IPS-20b (cell line): Measurements from ENCODE around the gene RSPRY1.

Source experiments
- H3K27ac ChIP-seq: one replicate; pipeline ENCODE4 v1.5.1; 2013; ENCODE audit warnings: low read length
- H3K27me3 ChIP-seq: 2 replicates; pipeline ENCODE4 v1.6.1; 2013; ENCODE audit warnings: mild to moderate bottlenecking, low read length, inconsistent platforms; ENCODE audit not compliant: insufficient read depth
- H3K36me3 ChIP-seq: 2 replicates; pipeline ENCODE4 v1.6.1; 2013; ENCODE audit warnings: low read depth, mild to moderate bottlenecking, inconsistent platforms, low read length, moderate library complexity; ENCODE audit not compliant: insufficient read depth
- H3K4me1 ChIP-seq: 2 replicates; pipeline ENCODE4 v1.6.1; 2013; ENCODE audit warnings: mild to moderate bottlenecking, control low read depth, inconsistent platforms, low read length, moderate library complexity; ENCODE audit not compliant: insufficient read depth
- H3K4me3 ChIP-seq: 2 replicates; pipeline ENCODE4 v1.5.1; 2013; ENCODE audit warnings: mild to moderate bottlenecking, low read length, inconsistent platforms
- H3K9ac ChIP-seq: 2 replicates; pipeline ENCODE4 v1.6.1; 2013; ENCODE audit warnings: low read depth, mild to moderate bottlenecking, inconsistent platforms, low read length, moderate library complexity
- H3K9me3 ChIP-seq: 2 replicates; pipeline ENCODE4 v1.6.1; 2013; ENCODE audit warnings: mild to moderate bottlenecking, low read depth, low read length, inconsistent platforms; ENCODE audit not compliant: insufficient read depth

RSPRY1 gene

DNA sequence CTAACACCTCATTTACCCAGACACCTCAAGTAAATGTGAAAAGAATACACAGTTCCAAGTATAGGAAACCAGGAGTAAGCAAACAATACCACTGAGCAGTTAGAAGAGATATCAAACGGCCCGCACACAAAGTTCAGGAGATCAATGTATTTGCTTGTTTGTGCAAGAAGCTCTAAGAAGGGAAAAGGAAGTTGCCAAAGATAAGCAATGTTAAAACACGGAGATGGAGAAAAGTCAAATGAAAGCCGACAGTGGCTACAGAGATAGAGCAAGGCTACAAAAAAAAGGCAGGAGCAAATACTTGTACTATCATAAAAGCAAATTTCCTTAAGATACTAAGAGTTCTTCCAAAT lies 29.8 kb upstream of the RSPRY1 start:
- no peak overlapping the region for H3K27ac ChIP-seq
- no peaks in the 10 kb centered on the region for H3K27me3 ChIP-seq
- peaks cover 85% of the 10 kb centered on the region for H3K36me3 ChIP-seq
- H3K4me3 ChIP-seq: no peak overlapping the region
- no peaks in the 10 kb centered on the region for H3K9me3 ChIP-seq
- H3K9ac ChIP-seq: no peak overlapping the region
- H3K4me1 ChIP-seq: peaks cover 10% of the 10 kb centered on the region

DNA sequence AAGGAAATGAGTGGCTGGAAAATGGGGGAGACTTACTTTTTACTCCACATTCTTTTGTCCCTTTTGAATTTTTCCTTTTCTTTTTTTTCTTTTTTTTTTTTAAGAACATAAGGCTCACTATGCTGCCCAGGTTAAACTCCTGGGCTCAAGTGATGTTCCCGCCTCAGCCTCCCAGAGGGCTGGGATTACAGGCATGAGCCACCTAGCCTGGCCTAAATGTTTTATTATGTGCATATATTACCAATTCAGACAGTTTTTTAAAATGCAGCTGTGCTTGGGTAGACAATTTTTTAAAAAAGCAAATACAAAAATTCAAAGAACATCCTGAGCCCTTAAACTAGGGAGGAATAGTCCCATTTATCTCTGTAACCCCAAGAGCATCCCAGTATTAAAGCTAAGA lies 28.6 kb upstream of the RSPRY1 start:
- peaks cover 85% of the 10 kb centered on the region for H3K36me3 ChIP-seq

DNA sequence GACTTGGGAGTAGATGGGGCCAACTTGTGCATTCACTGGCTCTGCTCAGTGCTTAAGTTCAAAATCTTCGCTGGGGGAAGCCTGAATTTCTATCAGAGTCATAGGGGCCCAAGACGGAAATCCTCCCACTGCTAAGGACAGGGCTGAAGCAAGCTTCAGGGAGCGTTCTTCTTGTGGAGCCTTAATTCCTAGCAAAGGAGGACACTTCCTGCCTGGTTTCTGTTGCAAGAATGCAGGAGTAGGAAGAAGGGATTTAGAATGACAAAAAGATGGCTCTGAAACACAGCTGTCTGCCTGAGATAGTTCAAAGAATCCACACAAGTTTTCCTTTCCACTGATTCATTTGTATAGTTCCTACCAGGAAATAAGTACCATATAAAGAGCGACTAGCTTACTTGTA lies 26.7 kb upstream of the RSPRY1 start:
- H3K27me3 ChIP-seq: no peaks in the 10 kb centered on the region
- H3K27ac ChIP-seq: no peak overlapping the region
- peak overlapping the region; percentile 24; the same call in 1 of the 2 replicates for H3K9ac ChIP-seq
- peak overlapping the region; percentile 24; the same call in 1 of the 2 replicates for H3K4me3 ChIP-seq
- peaks cover 9% of the 10 kb centered on the region; the same call in 1 of the 2 replicates for H3K4me1 ChIP-seq
- no peaks in the 10 kb centered on the region for H3K9me3 ChIP-seq
- peaks cover 85% of the 10 kb centered on the region for H3K36me3 ChIP-seq

More for the DNA sequence above, 28.6 kb upstream of the RSPRY1 start:
- Histone ChIP-seq H3K27ac (no peak overlapping the region), H3K9me3 (no peaks in the 10 kb centered on the region), H3K4me3 (no peak overlapping the region), H3K27me3 (no peaks in the 10 kb centered on the region), H3K9ac (no peak overlapping the region), H3K4me1 (peaks cover 9% of the 10 kb centered on the region; the same call in 1 of the 2 replicates)

DNA sequence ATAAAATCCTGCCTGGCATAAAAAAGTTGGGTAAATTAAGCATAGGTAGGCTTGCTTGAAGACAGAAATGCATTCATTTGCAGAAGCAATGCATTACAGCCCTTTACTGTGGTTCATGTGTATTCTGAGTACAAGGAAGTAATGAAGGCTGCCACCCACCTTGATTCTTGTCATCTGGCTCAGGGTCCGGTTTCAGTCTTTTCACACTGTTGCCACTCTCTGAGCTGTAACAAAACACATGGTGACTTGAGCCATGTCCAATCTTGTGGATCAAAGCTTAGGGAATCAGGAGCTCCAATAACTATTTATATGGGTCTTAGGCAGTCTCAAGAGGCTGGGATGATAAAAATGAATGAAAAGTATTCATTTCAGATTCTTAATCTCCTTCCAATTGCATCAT lies 22.3 kb upstream of the RSPRY1 start:
- no peak overlapping the region for H3K4me3 ChIP-seq
- H3K4me1 ChIP-seq: peaks cover 9% of the 10 kb centered on the region; the same call in 1 of the 2 replicates
- no peak overlapping the region for H3K27ac ChIP-seq
- no peaks in the 10 kb centered on the region for H3K9me3 ChIP-seq
- H3K9ac ChIP-seq: no peak overlapping the region
- peaks cover 82% of the 10 kb centered on the region for H3K36me3 ChIP-seq
- H3K27me3 ChIP-seq: no peaks in the 10 kb centered on the region

DNA sequence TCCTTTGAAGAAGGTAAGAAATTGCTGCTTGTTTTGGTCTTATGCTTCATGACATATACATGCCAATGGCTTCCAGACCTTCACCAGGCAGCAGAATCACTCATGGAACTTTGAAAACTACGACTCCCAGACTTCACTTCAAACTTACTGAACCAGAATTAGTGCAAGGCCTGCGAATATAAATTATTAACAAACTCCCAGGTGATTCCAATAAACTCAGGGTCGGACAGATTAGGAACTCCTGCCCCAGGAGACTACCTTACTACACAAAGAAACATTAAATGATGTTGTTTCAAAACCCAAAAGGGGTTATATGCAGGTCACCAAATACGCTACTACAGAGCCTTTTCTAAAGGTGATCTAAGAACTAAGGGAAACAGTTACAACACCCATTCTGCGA lies 20.6 kb upstream of the RSPRY1 start:
- H3K27me3 ChIP-seq: no peaks in the 10 kb centered on the region

DNA sequence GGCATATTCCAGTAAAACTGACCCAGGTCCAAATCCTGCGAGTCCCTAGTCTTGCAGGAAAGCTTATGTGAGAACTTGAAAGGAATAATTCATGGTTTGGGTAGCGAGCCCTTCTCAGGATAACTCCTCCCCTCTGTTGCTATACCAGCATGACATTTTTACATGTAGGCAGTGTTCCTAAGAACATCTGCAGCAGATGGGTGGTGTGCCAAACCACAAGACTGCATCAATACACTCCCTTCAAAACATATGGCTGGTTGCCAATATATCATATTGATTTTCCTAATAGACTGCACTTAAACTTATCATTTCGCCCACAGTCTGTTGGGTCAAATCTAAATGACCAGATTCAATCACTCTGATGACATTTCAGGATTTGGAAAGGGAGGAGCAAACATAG lies 20.2 kb upstream of the RSPRY1 start:
- Histone ChIP-seq H3K36me3 (peaks cover 87% of the 10 kb centered on the region), H3K4me1 (no peaks in the 10 kb centered on the region), H3K9ac (no peak overlapping the region), H3K4me3 (no peak overlapping the region), H3K27me3 (no peaks in the 10 kb centered on the region), H3K27ac (no peak overlapping the region), H3K9me3 (no peaks in the 10 kb centered on the region)

More for the DNA sequence above, 20.6 kb upstream of the RSPRY1 start:
- Histone ChIP-seq H3K9me3 (no peaks in the 10 kb centered on the region), H3K4me1 (no peaks in the 10 kb centered on the region), H3K9ac (no peak overlapping the region), H3K27ac (no peak overlapping the region), H3K4me3 (no peak overlapping the region), H3K36me3 (peaks cover 87% of the 10 kb centered on the region)

DNA sequence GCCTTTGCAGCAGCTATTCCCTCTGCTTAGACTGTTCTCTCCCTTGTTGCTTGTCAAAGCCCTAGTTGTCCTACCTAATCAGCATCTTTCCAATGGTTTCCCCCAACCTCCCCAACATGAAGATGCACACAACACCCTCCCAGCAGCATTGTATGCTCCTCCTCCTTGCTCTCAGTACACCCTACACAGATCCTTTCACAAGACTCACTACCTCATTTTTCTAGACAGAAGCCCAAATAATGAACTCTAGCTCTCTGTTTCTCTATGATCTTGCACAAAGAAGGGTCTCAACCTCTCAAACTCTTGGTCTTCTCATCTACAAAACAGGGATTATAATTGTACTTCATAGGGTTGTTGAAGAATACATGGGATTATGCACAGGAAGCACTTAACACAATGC lies 19.7 kb upstream of the RSPRY1 start:
- no peaks in the 10 kb centered on the region for H3K9me3 ChIP-seq
- H3K9ac ChIP-seq: no peak overlapping the region
- peaks cover 88% of the 10 kb centered on the region for H3K36me3 ChIP-seq
- no peak overlapping the region for H3K4me3 ChIP-seq
- H3K27ac ChIP-seq: no peak overlapping the region
- H3K4me1 ChIP-seq: no peaks in the 10 kb centered on the region
- no peaks in the 10 kb centered on the region for H3K27me3 ChIP-seq

DNA sequence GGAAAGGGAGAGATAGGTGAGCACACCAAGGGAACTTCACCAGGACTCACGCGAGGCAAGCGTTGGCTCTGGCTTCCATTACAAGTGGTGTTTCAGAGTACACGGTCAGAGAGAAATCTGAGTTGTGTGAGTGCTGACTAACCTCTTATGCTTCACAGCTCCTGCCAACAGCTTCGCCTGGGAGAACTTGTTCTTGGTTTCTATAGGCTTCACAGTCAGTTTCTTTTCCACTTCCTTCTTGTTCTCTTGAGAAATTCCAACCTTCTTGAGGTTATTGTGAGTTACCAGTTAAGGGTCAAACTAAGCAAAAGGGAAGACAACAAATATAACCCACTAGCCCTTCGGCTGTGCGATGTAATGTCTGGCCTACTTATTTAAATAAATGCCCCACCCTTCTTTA lies 19.2 kb upstream of the RSPRY1 start:
- Histone ChIP-seq H3K4me1 (no peaks in the 10 kb centered on the region), H3K27ac (no peak overlapping the region), H3K36me3 (peaks cover 91% of the 10 kb centered on the region), H3K4me3 (no peak overlapping the region), H3K9me3 (no peaks in the 10 kb centered on the region), H3K9ac (no peak overlapping the region), H3K27me3 (no peaks in the 10 kb centered on the region)

DNA sequence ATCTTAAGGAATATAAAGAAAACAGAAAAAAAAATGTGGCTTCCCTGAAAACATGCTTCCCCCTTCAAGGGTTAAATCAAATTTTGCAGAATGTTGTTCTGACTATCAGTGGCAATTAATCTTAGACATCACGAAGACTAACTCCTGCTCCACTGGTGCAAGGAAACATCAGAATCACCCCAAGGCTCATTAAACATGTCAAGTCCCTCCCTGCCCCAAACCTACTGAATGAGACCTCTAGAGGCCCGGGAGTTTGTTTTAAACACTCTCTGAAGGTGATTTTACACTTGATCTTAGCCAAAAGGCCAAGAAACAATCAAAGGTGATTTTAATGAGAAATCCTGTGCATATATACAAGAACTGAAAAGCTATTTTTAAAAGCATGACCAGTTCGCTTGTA lies 18.6 kb upstream of the RSPRY1 start:
- Histone ChIP-seq H3K36me3 (peaks cover 91% of the 10 kb centered on the region), H3K9me3 (no peaks in the 10 kb centered on the region), H3K4me1 (no peaks in the 10 kb centered on the region), H3K27ac (no peak overlapping the region), H3K4me3 (no peak overlapping the region), H3K27me3 (no peaks in the 10 kb centered on the region), H3K9ac (no peak overlapping the region)

DNA sequence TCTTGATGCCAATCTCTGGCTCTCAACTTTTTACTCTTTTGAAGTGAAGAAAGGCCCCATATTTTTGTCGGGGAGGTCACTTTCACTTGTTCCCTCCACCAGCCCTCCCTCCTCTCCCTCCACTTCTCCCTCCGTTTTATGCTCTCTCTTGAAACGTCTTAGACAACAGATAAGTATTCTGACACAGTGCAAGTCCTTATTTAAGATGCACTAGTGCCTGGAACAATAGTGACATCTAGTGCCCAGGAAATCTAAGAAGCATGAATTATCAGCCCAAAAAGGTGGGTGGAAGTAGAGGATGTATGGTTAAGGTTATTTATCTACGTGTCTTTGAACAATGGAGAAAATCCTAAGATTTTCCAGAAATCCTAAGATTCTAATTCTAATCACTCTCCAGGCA lies 18.2 kb upstream of the RSPRY1 start:
- Histone ChIP-seq H3K4me1 (no peaks in the 10 kb centered on the region), H3K27me3 (no peaks in the 10 kb centered on the region), H3K27ac (no peak overlapping the region), H3K9ac (no peak overlapping the region), H3K36me3 (peaks cover 91% of the 10 kb centered on the region), H3K9me3 (no peaks in the 10 kb centered on the region), H3K4me3 (no peak overlapping the region)

DNA sequence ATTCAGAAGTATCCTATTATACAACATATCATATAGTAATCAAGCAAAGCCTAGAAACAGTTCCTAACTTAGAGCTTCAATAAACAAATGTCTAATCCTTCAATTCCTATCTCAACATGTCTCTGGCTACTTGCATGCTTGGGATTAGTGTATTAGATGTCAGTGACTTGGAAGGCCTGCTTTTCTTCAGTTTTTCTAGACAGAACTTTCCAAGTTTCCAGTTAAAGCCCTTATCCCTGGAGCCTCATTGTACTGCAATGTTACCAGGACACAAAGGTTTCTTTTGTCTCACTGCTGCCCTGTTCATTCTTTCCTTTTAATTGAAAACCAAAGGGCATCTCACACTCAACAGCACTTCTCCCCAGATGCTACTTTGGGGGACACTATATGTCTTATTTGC lies 16.8 kb upstream of the RSPRY1 start:
- Histone ChIP-seq H3K27ac (no peak overlapping the region), H3K9me3 (no peaks in the 10 kb centered on the region), H3K36me3 (peaks cover 88% of the 10 kb centered on the region), H3K9ac (no peak overlapping the region), H3K4me1 (no peaks in the 10 kb centered on the region), H3K4me3 (no peak overlapping the region), H3K27me3 (no peaks in the 10 kb centered on the region)

DNA sequence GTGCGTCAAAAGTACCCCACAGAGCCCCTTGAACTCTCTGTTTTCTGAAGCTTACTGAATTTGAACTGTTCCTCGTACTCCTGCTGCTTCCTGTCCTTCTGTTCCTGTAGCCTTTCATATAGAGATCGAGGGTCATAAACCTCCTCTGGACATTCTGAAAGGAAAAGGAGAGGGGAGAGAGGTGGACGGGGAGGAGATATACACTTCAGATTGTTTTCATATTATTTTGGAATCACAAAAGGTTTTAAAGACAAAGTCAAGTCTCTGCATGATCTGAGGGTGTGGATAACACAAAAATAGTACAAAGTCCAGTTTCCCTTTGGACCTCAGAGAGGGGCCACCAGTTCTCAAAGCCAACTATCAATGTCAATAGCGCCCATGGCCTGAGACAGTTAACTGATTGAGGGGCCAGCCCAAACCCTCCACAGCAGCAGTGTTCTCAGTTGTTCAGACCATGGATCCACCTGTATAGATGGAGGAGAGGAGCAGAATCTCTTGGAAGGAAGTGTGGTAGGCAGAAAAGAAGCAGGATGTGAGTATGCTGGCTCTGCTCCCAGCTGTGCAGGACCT lies 13.3 kb upstream of the RSPRY1 start:
- Histone ChIP-seq H3K4me1 (no peaks in the 10 kb centered on the region), H3K36me3 (peaks cover 53% of the 10 kb centered on the region), H3K4me3 (no peak overlapping the region), H3K9me3 (no peaks in the 10 kb centered on the region), H3K27ac (no peak overlapping the region), H3K9ac (no peak overlapping the region), H3K27me3 (no peaks in the 10 kb centered on the region)
